NCI-H510A (cell line): ENCODE data around the gene JUND.

Experiments
- DNase-seq: peaks from one replicate; lab custom pipeline; 2025; lab: John Stamatoyannopoulos, UW

The JUND gene

GRCh38 chr19:18269070-18269723 is 12.2 kb downstream of the JUND start:
- no peak for DNase-seq

- no peak for DNase-seq
Measured at GRCh38 chr19:18266771-18267686, 14.4 kb downstream of the JUND start.

- DNase-seq = no peak
Measured at GRCh38 chr19:18265582-18265981, 15.8 kb downstream of the JUND start.

- no peak for DNase-seq
Measured at GRCh38 chr19:18264971-18265540, 16.4 kb downstream of the JUND start.

- DNase-seq = no peak
Measured at GRCh38 chr19:18264137-18264854, 17.1 kb downstream of the JUND start.

GRCh38 chr19:18263324-18264136 is 17.9 kb downstream of the JUND start:
- no peak for DNase-seq

GRCh38 chr19:18262917-18263316 is 18.5 kb downstream of the JUND start:
- no peak for DNase-seq

GRCh38 chr19:18262144-18262543 is 19.3 kb downstream of the JUND start:
- no peak for DNase-seq

- DNase-seq = no peak
Measured at GRCh38 chr19:18261474-18261873, 19.9 kb downstream of the JUND start.

- no peak for DNase-seq
Measured at GRCh38 chr19:18259893-18260292, 21.5 kb downstream of the JUND start.

- no peak for DNase-seq
Measured at GRCh38 chr19:18257503-18258470, 23.6 kb downstream of the JUND start.

GRCh38 chr19:18254546-18255503 is 26.6 kb downstream of the JUND start:
- DNase-seq = peak; percentile 67

- DNase-seq = no peak
Measured at GRCh38 chr19:18253716-18254115, 27.7 kb downstream of the JUND start.

GRCh38 chr19:18253130-18253529 is 28.3 kb downstream of the JUND start:
- DNase-seq = no peak

- no peak for DNase-seq
Measured at GRCh38 chr19:18252370-18252717, 29.1 kb downstream of the JUND start.

GRCh38 chr19:18251587-18252369 is 29.6 kb downstream of the JUND start:
- no peak for DNase-seq

GRCh38 chr19:18249834-18250233 is 31.6 kb downstream of the JUND start:
- DNase-seq = no peak

- DNase-seq = no peak
Measured at GRCh38 chr19:18245297-18245696, 36.1 kb downstream of the JUND start.
